Tibial nerve (tissue), 3 donors: ENCODE results near the gene ADRA2B.

Experiments used
- CTCF ChIP-seq, 5 experiments: fragments of 200-600 bp in 3 of 5; fragments of 450-650 bp in 2 of 5; sonication (generic) in 3 of 5; IDR thresholded peaks; one replicate each; pipeline ENCODE4 v1.5.1; 2016 to 2019; ENCODE audit warnings: antibody characterized with exemption in 5 of 5, mild to moderate bottlenecking in 3 of 5, moderate library complexity in 2 of 5
- POLR2A ChIP-seq, 2 donors: fragments of 450-650 bp; IDR thresholded peaks; one replicate each; pipeline ENCODE4 v1.6.1; 2017; ENCODE audit warnings: antibody characterized with exemption in 2 of 2, mild to moderate bottlenecking in 2 of 2, moderate library complexity in 2 of 2

- TF ChIP-seq CTCF (IDR thresholded peaks at IDR 0.05) (no peak), POLR2A (IDR thresholded peaks at IDR 0.05) (no peak)
Observed at GRCh38 chr2:96153291-96153713, 36.9 kb upstream of the ADRA2B start.
